ENCODE data around the gene ITGA2B. TPM values are rescaled to one million over a fixed set of nuclear protein-coding genes. Genes with fewer than 3 reads are reported as not detected.

Gene ITGA2B
- total and polyA plus RNA-seq, 11 donors: 0.16 to 1.8 (median 0.34) TPM

DNA sequence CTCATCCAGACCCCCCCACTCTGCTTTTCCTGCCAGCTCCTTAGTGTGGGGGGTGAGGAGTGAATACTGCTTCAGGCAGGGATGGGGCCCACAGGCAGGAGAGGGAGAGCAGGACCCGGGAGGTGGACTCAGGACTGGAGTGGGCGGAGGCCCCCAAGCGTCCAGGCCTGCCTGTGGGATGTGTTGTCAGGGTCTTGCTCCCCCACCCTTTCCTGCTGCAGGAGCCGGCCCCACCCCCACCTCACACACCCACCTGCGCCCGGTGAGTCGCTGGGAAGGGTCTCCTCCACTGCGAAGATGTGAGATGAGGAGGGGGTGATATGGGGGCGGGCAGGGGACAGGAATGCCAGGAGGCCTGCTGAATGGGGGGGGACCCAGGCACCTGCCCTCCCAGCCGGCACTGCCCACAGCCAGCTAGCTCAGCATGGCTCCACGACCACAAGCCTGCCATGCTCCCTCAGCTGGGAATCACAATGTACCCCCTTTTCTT is 26.9 kb downstream of the ITGA2B start:
- intact Hi-C loops (cut with DNase I): no loop called here
- no peak overlapping the region for H3K27ac ChIP-seq

DNA sequence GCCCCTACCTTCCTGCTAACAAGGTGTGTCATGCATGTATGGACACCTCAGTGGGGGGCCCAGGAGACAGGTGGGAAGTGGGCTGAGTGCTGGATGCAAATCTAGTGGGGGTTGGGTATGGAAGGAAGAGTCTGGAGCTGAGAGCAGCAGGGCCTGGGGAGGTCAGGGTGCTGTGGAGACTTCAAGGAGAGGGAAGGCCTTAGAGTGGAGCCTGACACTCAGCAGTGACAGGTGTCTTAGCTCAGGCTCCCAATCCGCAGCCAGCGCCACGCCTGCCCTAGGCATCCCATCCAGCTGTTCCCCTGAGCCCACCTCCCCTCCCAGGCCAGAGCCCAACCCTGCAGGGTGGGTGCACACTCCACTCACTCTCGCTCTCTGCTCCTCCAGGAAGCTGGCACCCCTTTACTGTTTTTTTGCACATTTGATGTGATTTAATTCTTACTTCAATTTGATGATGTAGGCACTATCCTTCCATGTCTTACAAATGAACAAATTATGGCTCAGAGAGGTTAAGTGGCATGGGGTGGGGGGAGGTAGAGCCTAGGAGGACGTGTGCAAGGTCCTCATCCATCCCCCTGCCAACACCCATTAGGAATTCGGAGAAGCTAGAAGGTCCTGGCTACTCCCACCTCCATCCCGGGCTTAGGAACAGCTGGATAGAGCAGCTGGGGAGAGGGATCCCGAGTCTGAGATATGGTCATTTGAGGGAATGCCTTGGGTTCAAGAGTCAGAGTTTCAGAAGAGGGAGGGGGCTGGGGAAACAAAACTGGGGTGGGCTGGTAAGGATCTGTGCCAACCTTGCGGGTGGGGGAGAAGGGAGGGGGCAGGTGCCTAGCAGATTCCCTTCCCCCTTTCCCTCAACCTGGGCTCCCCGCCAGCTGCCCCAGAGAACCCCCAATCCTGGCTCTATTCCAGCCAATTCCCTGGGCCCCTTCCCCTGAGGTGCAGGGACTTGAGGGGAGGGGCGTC is 27.9 kb downstream of the ITGA2B start:
- 50 to 74% (median 61%) methylated on average over 10 to 11 of the region's 11 CpGs for WGBS, 4 donors
- H3K4me3 ChIP-seq: peak overlapping the region in 1 of 12 donors; percentile 83
- no peak for ATAC-seq
- H3K27ac ChIP-seq: no peak overlapping the region
- H3K9me3 ChIP-seq: no peaks in the 10 kb centered on the region
- intact Hi-C loops (cut with DNase I): no loop called here
- DNase-seq: no peak
- H3K27me3 ChIP-seq: peaks cover 0 to 17% (median 0%) of the 10 kb centered on the region in 9 donors
- peaks cover 0 to 23% (median 14%) of the 10 kb centered on the region in 12 donors for H3K4me1 ChIP-seq
- H3K36me3 ChIP-seq: no peaks in the 10 kb centered on the region
- TF ChIP-seq, protein P1, sequence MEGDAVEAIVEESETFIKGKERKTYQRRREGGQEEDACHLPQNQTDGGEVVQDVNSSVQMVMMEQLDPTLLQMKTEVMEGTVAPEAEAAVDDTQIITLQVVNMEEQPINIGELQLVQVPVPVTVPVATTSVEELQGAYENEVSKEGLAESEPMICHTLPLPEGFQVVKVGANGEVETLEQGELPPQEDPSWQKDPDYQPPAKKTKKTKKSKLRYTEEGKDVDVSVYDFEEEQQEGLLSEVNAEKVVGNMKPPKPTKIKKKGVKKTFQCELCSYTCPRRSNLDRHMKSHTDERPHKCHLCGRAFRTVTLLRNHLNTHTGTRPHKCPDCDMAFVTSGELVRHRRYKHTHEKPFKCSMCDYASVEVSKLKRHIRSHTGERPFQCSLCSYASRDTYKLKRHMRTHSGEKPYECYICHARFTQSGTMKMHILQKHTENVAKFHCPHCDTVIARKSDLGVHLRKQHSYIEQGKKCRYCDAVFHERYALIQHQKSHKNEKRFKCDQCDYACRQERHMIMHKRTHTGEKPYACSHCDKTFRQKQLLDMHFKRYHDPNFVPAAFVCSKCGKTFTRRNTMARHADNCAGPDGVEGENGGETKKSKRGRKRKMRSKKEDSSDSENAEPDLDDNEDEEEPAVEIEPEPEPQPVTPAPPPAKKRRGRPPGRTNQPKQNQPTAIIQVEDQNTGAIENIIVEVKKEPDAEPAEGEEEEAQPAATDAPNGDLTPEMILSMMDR (IDR thresholded peaks at IDR 0.05): no peak
- TF ChIP-seq POLR2A (IDR thresholded peaks at IDR 0.05): no peak

More for the DNA sequence above, 26.9 kb downstream of the ITGA2B start:
- WGBS, 4 donors: 20 to 36% (median 27%) methylated on average over 6 to 11 of the region's 11 CpGs
- no peak for DNase-seq
- Histone ChIP-seq H3K9me3 (no peaks in the 10 kb centered on the region), H3K4me3 (peak overlapping the region in 11 of 12 donors; percentile 55 to 83 (median 68)), H3K27me3 (peaks cover 0 to 17% (median 0%) of the 10 kb centered on the region in 9 donors), H3K4me1 (peaks cover 0 to 23% (median 14%) of the 10 kb centered on the region in 12 donors), H3K36me3 (no peaks in the 10 kb centered on the region)
- TF ChIP-seq POLR2A (IDR thresholded peaks at IDR 0.05): no peak
- TF ChIP-seq, protein P1 (IDR thresholded peaks at IDR 0.05): no peak
- peak in 1 of 4 donors; percentile 40 for ATAC-seq

DNA sequence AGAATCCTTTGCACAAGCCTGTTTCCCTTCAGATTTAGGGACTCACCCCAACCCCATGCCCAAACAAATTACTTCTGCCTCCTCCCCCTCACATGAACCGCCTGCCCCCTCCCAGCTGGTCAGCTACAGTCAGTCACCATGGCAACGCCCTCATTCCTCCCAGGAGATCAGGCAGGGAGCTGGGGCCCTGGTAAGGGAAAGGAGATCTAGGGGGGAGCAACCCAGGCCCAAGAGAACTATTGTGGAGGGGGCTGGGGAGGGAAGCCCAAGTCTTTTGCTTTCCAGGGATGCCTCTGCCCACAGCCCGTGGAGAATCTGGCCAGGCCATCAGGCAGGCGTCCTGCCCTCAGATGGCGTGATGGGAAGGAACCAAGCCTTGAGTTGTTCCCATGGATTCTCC is 28.6 kb downstream of the ITGA2B start:
- no peak for ATAC-seq
- 56 to 73% (median 62%) methylated on average over 4 to 5 of the region's 5 CpGs for WGBS, 4 donors
- intact Hi-C loops (cut with DNase I): no loop called here
- Histone ChIP-seq H3K27ac (no peak overlapping the region), H3K4me3 (no peak overlapping the region), H3K9me3 (no peaks in the 10 kb centered on the region), H3K4me1 (peaks cover 0 to 23% (median 14%) of the 10 kb centered on the region in 12 donors), H3K36me3 (no peaks in the 10 kb centered on the region), H3K27me3 (peaks cover 0 to 12% (median 0%) of the 10 kb centered on the region in 9 donors)
- peak in 1 of 5 donors; percentile 41 for DNase-seq
- no peak for TF ChIP-seq POLR2A (IDR thresholded peaks at IDR 0.05)
- TF ChIP-seq, protein P1 (IDR thresholded peaks at IDR 0.05): no peak

DNA sequence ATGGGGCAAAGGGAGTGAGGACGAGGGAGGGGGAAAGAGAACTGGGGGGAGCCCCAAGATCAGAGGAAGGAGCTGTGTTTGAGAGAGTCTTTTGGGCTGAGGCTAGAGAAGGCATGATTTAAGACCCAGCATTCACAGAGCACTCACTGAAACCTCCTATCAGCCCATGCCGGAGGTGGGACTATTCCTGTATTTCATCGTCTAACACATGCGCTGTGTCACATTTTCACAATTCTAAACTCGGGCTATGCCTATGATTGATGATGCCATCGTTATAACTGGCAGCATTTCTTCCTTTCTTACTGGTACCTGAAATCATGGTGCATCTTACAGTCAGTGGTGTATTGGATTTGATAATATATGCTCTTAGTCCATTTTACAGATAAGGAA is 29.3 kb downstream of the ITGA2B start:
- intact Hi-C loops (cut with DNase I): no loop called here
- ATAC-seq: no peak
- TF ChIP-seq, protein P1 (IDR thresholded peaks at IDR 0.05): no peak
- TF ChIP-seq POLR2A (IDR thresholded peaks at IDR 0.05): no peak

More for the DNA sequence above, 29.3 kb downstream of the ITGA2B start:
- DNase-seq: no peak
- H3K36me3 ChIP-seq: no peaks in the 10 kb centered on the region
- H3K27me3 ChIP-seq: peaks cover 0 to 12% (median 0%) of the 10 kb centered on the region in 9 donors
- peaks cover 0 to 23% (median 14%) of the 10 kb centered on the region in 12 donors for H3K4me1 ChIP-seq
- no peaks in the 10 kb centered on the region for H3K9me3 ChIP-seq
- WGBS, 4 donors: 61 to 73% (median 65%) methylated on average over 6 of the region's 6 CpGs
- no peak overlapping the region for H3K4me3 ChIP-seq
- no peak overlapping the region for H3K27ac ChIP-seq
